Epidermal melanocyte (primary cell): Measurements from ENCODE around the gene AVEN.
"Not testable (repeated sequence)": the region's sequence is repeated elsewhere in the genome, so short reads cannot be mapped to it uniquely, and the experiment has no call there.

Experiments
- DNase-seq: peaks from one replicate; pipeline ENCODE4 v3.0.0; 2011; ENCODE audit warnings: low spot score; ENCODE audit not compliant: insufficient read length

Gene AVEN

DNA sequence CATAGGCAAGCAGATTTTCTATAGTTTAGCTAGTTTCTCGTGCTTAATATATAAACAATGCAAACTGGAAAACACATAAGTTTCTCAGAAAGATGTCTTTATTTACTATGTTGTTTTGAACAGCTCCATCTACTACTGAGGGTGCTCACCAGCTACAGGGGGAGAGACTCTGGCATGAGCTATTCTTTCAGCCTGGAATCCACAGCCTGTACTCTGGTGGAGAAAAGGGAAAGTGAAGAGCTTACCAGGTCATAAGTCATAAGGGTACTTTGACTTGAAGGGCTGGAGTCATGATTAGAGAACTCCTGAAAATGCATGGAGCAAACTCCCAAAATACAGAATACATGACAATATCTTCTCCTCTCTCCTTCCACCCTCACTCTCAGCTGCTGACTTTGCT is 4.4 kb upstream of the AVEN start:
- no peak for DNase-seq

- DNase-seq, result no peak
These were observed 748 bp upstream of the AVEN start for GRCh38 chr15:34039790-34040113.

DNA sequence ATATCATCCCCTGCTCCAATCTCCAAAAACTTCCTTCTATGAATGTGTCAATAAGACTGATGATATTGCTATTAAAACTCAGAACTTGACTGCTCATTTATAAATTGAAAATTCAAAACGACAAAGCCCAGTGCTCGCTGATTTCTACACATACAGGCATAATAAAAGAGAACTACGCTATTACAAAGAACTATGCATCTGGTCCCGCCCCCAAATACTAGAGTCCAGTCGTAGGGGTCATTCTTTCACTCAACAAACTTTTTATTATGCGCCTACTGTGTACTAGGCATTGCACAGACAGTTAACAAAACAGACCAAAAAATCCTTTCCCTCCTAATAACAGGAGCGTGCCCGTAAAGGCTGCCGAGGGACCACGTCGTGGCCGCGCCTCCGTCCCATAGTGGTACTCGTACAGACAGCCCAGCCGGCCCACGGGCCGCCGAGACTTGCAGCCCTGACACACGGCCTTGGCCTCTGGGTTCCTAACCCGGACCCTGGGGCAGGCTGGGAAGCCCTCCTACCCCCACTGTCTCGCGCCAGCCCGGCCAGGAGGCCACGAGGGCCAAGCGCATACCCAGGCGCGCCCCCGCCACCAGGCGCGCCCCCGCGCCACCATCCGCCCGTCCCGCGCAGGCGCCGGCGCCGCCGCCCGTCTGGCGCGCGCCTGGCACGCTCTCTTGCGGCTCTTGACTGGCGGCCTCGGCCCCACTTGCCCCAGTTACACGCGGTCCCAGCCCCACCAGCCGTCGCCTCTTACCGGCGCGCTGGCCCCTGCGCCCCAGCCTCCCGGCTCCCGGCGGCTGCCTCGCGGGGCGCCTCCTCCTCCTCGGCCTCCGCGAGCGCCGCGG is 757 bp downstream of the AVEN start:
- peak; percentile 58 for DNase-seq

DNA sequence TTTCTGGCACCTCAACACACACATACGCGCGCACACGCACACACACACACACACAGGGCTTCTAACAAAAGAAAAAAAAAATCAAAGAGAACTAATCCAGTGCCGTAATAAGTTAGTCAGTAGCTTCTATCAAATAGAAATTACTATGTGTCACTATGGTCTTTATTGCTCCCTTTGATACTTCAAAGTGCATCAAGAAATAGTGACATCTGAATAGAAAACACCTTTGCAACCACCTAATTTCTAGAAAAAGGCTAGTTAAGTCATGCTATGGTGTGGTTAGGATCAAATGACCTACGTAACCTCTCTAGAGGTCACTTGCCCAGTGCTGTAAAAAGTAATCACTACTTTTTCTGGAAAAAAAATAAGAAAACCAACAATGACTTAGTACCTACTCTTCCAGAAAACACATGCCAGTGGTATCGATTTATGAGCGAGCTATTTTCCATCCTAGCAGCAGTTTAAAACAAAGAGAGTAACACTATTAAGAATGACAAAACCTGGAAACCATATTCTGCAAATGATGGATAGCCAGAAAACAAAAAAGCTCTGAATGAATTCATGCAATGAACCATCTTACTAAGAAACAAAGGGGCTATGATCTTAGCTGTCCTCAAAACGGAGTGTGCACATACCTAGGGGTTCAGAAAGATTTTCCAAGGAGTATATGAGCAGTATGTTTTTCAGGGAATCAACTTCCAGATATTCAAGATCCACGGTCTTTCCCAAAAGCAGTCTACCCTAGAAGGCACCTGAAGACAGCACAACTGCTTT is 6.8 kb downstream of the AVEN start:
- DNase-seq, result no peak

DNA sequence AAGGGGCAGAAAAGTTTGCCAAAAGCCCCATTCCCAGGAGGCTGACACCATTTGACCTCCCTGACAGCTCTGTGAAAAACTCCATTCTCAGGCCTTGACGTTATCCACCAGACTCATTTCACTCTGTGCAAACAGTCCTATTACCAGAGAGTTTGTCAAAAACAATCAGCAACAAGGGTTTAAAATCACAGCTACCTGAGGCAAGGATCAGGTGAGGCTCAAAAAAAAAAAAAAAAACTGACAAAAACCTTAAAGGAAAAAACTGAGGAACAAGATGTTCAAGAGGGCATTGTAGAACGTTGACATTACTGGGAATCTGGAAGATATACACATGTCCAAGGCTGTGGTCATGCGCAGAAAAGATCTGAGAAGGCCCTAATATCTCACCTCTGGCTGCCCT is 11.4 kb downstream of the AVEN start:
- DNase-seq, result no peak

- no peak for DNase-seq
These were observed 13.8 kb downstream of the AVEN start for GRCh38 chr15:34025252-34025651.

GRCh38 chr15:34023907-34024306 is 15.1 kb downstream of the AVEN start:
- DNase-seq, result no peak

- DNase-seq, result no peak
These were observed 19.5 kb downstream of the AVEN start for GRCh38 chr15:34019369-34019990.

DNA sequence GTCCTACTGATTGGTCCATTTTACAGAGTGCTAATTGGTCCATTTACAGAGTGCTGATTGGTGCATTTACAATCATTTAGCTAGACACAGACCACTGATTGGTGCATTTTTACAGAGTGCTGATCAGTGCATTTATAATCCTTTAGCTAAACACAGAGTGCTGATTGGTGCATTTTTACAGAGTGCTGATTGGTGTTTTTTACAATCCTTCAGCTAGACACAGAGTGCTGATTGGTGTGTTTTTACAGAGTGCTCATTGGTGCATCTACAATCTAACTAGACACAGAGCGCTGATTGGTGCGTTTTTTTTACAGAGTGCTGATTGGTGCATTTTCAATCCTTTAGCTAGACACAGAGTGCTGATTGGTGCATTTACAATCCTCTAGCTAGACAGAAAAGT is 20.3 kb downstream of the AVEN start:
- DNase-seq, result not testable (repeated sequence)

DNA sequence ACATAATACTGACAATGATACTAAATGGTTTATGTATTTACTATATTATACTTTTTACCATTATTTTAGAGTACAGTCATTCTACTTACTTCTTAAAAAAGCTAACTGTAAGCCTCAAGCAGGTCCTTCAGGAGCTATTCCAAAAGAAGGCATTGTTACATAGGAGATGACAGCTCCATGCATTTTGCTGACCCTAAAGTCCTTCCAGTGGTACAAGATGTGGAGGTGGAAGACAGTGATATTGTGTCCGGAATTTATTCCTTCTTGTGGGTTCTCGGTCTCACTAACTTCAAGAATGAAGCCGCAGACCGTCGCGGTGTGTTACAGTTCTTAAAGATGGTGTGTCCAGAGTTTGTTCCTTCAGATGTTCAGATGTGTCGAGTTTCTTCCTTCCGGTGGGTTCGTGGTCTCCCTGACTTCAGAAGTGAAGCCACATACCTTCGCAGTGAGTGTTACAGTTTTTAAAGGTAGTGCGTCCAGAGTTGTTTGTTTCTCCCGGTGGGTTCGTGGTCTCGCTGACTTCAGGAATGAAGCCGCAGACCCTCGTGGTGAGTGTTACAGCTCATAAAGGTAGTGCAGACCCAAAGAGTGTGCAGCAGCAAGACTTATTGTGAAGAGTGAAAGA is 20.9 kb downstream of the AVEN start:
- no peak for DNase-seq

DNA sequence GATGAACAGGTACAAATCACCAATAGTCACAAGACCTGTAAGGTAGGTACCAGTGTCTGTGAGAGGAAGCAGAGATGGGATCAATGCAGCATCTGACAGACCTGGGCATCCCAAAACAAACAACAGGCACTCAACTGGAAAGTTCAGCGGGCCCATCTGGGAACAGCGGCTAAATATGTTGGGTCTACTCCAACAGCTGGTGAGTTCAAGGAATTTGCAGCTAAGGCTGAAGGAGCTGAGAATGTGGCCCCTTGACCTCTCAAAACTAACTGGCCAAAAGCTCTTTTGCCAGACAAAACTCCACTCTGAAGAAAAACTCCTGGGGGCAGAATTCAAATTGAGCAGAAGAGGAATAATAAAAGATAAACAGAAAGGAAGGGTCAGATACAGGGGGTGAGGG is 24.4 kb downstream of the AVEN start:
- DNase-seq, result no peak

- DNase-seq, result no peak
These were observed 25.3 kb downstream of the AVEN start for GRCh38 chr15:34013746-34014145.

DNA sequence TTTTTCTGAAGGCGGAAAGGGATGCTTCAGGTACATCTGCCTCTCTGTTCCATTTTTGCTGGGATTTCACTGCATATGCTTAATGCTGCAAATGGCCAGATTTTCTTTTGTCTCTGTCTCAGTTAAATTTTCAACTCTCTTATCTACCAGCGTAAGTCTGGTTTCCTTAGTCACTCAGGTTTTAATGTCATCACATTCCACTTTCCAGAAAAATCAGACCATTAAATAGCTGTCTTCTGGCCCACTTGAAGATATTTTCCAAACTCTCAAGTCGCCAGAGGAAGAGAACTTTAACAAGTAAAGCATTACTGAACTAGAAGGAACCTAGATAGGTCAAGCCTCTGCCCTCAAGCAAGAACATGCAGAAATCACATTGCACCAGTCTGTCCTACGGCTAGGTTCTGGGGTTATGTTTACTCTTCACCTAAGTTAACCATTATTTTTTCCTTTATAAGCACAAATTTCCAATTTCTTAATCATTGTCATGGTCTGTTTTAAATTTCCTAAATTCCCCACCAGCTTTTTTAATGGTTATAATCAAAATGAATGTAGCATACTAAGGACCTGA is 26.5 kb downstream of the AVEN start:
- DNase-seq, result no peak

GRCh38 chr15:34011481-34011880 is 27.5 kb downstream of the AVEN start:
- no peak for DNase-seq

GRCh38 chr15:34010921-34011320 is 28.1 kb downstream of the AVEN start:
- no peak for DNase-seq

DNA sequence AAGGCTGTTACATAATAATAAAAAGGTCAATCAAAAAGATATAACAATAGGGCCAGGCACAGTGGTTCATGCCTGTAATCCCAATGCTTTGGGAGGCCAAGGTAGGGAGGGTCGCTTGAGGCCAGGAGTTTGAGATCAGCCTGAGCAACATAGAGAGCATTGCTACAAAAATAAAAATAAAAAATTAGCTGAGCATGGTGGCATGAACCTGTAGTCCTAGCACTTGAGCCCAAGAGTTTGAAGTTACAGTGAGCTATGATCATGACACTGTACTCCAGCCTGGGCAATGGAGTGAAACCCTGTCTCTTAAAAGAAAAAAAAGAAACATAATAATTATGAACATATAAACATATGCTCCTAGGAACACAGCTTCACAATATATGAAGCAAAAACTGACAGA is 29.3 kb downstream of the AVEN start:
- no peak for DNase-seq

DNA sequence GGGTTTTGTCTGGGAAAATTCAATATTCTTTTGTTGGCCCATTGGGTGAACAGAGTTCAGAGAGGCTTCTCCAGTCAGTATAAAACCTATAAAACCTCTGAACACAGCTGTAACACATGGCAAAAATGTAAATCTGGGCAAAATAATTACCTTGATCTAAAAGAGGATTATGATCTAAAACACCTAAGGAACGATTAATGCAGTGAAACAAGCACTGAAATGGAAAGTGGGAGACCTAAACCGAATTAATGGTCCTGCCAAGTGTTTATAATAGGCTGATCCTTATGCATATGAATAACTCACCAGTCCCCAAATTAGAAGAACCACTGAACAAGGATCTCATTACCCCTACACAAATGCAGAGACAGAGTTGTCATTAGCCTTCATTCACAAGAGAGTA is 32.6 kb downstream of the AVEN start:
- no peak for DNase-seq

DNA sequence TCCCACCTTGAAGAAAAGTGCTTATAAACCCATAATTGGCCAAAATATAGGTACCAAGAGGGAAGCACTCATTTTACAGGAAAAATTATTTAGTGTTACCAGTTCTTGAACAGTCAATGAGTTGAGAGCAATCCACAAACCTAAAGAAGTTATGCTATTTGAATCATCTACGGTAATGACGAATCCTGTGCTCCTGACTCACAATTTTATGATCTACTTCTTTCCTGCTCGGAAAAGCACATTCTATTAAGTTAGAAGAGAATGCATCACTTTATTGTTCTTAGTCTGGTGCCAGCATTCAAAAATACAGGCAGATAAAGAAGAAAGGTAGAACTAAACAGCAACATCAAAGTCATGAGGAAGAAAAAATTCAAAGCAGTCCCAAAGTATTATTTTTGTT is 37.5 kb downstream of the AVEN start:
- no peak for DNase-seq

GRCh38 chr15:33995666-33996065 is 43.3 kb downstream of the AVEN start:
- not testable (repeated sequence) for DNase-seq

DNA sequence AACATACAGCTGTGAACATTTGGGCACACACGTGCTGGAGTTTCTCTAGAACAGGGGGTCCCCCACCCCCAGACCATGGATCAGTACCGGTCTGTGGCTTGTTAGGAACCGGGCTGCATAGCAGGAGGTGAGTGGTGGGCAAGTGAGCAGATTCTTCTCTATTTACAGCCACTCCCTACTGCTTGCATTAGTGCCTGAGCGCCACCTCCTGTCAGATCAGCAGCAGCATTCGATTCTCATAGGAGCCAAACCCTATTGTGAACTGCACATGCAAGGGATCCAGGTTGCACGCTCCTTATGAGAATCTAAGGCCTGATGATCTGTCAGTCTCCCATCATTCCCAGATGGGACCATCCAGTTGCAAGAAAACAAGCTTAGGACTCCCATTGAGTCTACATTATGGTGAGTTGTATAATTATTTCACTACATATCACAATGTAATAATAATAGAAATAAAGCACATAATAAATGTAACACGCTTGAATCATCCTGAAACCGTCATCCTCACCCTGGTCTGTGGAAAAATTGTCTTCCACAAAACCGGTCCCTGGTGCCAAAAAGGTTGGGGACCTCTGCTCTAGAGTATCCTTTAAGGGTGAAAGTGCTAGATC is 44.9 kb downstream of the AVEN start:
- DNase-seq, result no peak

DNA sequence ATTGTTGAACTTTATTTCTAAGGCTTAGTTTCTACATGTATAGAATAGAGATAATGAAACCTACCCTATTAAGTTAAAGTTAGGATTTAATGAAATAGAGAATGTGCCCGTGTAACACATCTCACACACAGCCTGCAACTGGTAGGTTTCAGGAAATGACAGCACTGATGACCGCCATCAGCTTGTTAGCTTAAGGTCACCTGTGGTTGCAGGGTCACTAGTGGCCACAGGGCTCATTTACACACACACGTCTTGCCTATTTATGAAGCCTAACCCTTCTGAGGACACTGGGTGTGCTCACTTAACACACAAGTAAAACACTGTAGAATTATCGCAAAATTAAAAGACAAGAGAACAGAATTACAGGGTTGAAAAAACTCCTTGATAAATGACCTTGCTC is 50.6 kb downstream of the AVEN start:
- DNase-seq, result no peak
